ENCODE data around the gene HAGH. TPM values are rescaled to one million over a fixed set of nuclear protein-coding genes. Genes with fewer than 3 reads are reported as not detected.

The HAGH gene
- total and polyA plus RNA-seq, 10 of the 15 experiments (the other 5 are each of a cell fraction or from before 2014, with no cell fraction given): 2.0 to 50.1 (median 22.4) TPM

GRCh38 chr16:1771864-1772361 lies 54.7 kb downstream of the HAGH start:
- Histone ChIP-seq H3K27me3 (replicated peaks in 1 of 2; ENCODE audit: control insufficient read depth in 2 of 2, insufficient read depth in 2 of 2, low read length in 1 of 2) (no peaks in the 10 kb centered on the region), H3K36me3 (ENCODE audit: control insufficient read depth in 2 of 2, insufficient read depth in 2 of 2, low read length in 1 of 2) (peaks cover 0 to 20% of the 10 kb centered on the region in 2 experiments; a peak in 3 of 4 replicates), H2AFZ (ENCODE audit: control insufficient read depth, low read depth, low read length) (no peak overlapping the region), H3K27ac (ENCODE audit: control insufficient read depth, insufficient read depth) (peak overlapping the region; percentile 89), H3K4me2 (ENCODE audit: control insufficient read depth, insufficient read depth) (peak overlapping the region; percentile 48), H3K9me3 (replicated peaks; ENCODE audit: control insufficient read depth, insufficient read depth, low read length) (no peaks in the 10 kb centered on the region), H3K4me3 (peak overlapping the region; percentile 100), H3K4me1 (ENCODE audit: control insufficient read depth, insufficient read depth, low read length) (peaks cover 15% of the 10 kb centered on the region), H3K9ac (ENCODE audit: control insufficient read depth, insufficient read depth, low read length) (peak overlapping the region; percentile 78), H3K79me2 (ENCODE audit: control insufficient read depth, insufficient read depth, low read length) (peaks cover 43% of the 10 kb centered on the region), H4K20me1 (ENCODE audit: control insufficient read depth, insufficient read depth) (no peaks in the 10 kb centered on the region)
- ChIA-PET RAD21 (ENCODE audit: unreplicated experiment) (interaction anchor here (1.2 to 3.1 kb wide), 2 partner anchors 11 to 94 kb away, joined by 3 to 22 read pairs; partner anchors contain the start of genes JPT2, NUBP2 and SPSB3), SMC1A (ENCODE audit: uncharacterized antibody, unreplicated experiment) (interaction anchor here (1.2 kb wide), 1 partner anchor 10 kb away, joined by 4 read pairs; the partner anchor contains the start of genes NUBP2 and SPSB3), CTCF (interaction anchor here (0.8 to 1.9 kb wide), 3 partner anchors 9 to 66 kb away, joined by 3 to 12 read pairs (median 4); partner anchors contain the start of genes MAPK8IP3, NUBP2 and SPSB3), POLR2A (interaction anchor here (0.6 to 5.8 kb wide), 3 partner anchors 10 to 1136 kb away, joined by 3 to 39 read pairs (median 4); partner anchors contain the start of genes METTL26, NUBP2 and SPSB3)
- no peak for ATAC-seq
- TSS peak; percentile 89 for BruUV-seq (replicated peaks)
- in situ Hi-C loops (cut with MboI) (loop anchor here (5.0 kb wide), 1 partner anchor 60 kb away; no protein-coding TSS in a partner anchor), intact Hi-C loops (cut with micrococcal nuclease; ENCODE audit: unreplicated experiment) (loop anchor here (5.0 kb wide), 1 partner anchor 65 kb away; the partner anchor contains the start of gene MAPK8IP3)
- DNase-seq (ENCODE audit: low read depth, low spot score): no peak
- no peak for FAIRE-seq
- under 1% methylated on average over 22 of the region's 22 CpGs for WGBS (ENCODE audit: insufficient coverage, insufficient replicate concordance, low lambda C conversion rate, missing lambda C conversion rate)
- TF ChIP-seq MLLT1 (IDR thresholded peaks at IDR 0.05): no peak
- no peak for TF ChIP-seq SMAD1 (IDR thresholded peaks at IDR 0.05; ENCODE audit: low read depth, partially characterized antibody)
- no peak for TF ChIP-seq EZH2 (IDR thresholded peaks at IDR 0.05; ENCODE audit: borderline replicate concordance, control insufficient read depth, low read depth, low read length)
- no peak for TF ChIP-seq CBFB (IDR thresholded peaks at IDR 0.05; ENCODE audit: low read depth)
- TF ChIP-seq, protein P1, sequence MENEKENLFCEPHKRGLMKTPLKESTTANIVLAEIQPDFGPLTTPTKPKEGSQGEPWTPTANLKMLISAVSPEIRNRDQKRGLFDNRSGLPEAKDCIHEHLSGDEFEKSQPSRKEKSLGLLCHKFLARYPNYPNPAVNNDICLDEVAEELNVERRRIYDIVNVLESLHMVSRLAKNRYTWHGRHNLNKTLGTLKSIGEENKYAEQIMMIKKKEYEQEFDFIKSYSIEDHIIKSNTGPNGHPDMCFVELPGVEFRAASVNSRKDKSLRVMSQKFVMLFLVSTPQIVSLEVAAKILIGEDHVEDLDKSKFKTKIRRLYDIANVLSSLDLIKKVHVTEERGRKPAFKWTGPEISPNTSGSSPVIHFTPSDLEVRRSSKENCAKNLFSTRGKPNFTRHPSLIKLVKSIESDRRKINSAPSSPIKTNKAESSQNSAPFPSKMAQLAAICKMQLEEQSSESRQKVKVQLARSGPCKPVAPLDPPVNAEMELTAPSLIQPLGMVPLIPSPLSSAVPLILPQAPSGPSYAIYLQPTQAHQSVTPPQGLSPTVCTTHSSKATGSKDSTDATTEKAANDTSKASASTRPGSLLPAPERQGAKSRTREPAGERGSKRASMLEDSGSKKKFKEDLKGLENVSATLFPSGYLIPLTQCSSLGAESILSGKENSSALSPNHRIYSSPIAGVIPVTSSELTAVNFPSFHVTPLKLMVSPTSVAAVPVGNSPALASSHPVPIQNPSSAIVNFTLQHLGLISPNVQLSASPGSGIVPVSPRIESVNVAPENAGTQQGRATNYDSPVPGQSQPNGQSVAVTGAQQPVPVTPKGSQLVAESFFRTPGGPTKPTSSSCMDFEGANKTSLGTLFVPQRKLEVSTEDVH (IDR thresholded peaks at IDR 0.05; ENCODE audit: low read depth, partially characterized antibody): no peak
- TF ChIP-seq NFYB (IDR thresholded peaks at IDR 0.05; ENCODE audit: insufficient read depth, low read depth, low read length): no peak
- TF ChIP-seq RELB (IDR thresholded peaks at IDR 0.05; ENCODE audit: low read depth): peak; percentile 28; the same call in 1 of the 2 replicates
- TF ChIP-seq ZNF24 (IDR thresholded peaks at IDR 0.05): no peak
- TF ChIP-seq NKRF (conservative IDR thresholded peaks at IDR 0.05): 0 out of 2 replicates have a peak, but pooled peaks have one; percentile 6
- TF ChIP-seq ESRRA (IDR thresholded peaks at IDR 0.05; ENCODE audit: low read length): no peak
- no peak for TF ChIP-seq SREBF2 (IDR thresholded peaks at IDR 0.05; ENCODE audit: low read length)
- TF ChIP-seq GATAD2B (conservative IDR thresholded peaks at IDR 0.05; ENCODE audit: low read depth): no peak
- TF ChIP-seq RAD21 (IDR thresholded peaks at IDR 0.05; ENCODE audit: insufficient read depth, low read depth, low read length): no peak
- TF ChIP-seq SIN3A (IDR thresholded peaks at IDR 0.05; ENCODE audit: low read depth, low read length): 0 out of 2 replicates have a peak, but pooled peaks have one; percentile 46
- TF ChIP-seq NFYA (IDR thresholded peaks at IDR 0.05; ENCODE audit: borderline replicate concordance, low read depth, low read length): no peak
